Motor neuron (in vitro differentiated cells): ENCODE results near the gene PARP8. TPM values are rescaled to one million over a fixed set of nuclear protein-coding genes. Genes with fewer than 3 reads are reported as not detected.

Experiments
- ATAC-seq, 8 experiments: fragments of 200-7000 bp; cut with Tn5 transposase; replicated peaks in 6 of 8; 2 replicates each; pipeline ENCODE4 v1.8.0; 2021; ENCODE audit warnings: mild to moderate bottlenecking in 8 of 8, moderate library complexity in 8 of 8
- H3K27ac ChIP-seq, 2 donors: fragments of 250-450 bp; sonication (Bioruptor Pico); 2 replicates each; pipeline ENCODE4 v1.9.0; 2021; ENCODE audit warnings: antibody characterized with exemption in 2 of 2, mild to moderate bottlenecking in 2 of 2, moderate library complexity in 1 of 2
- H3K4me1 ChIP-seq, 2 donors: fragments of 250-450 bp; sonication (Bioruptor Pico); replicated peaks in 1 of 2; 2 replicates each; pipeline ENCODE4 v1.6.1; 2021; ENCODE audit warnings: antibody characterized with exemption in 2 of 2, mild to moderate bottlenecking in 2 of 2, moderate library complexity in 1 of 2
- H3K4me3 ChIP-seq, 5 donors: fragments of 250-450 bp; sonication (Bioruptor Pico); 2 replicates each; pipeline ENCODE4 v1.9.0; 2021; ENCODE audit warnings: antibody characterized with exemption in 5 of 5, mild to moderate bottlenecking in 5 of 5, moderate library complexity in 4 of 5
- WGBS, 10 experiments: fragments of 450-650 bp; shearing (Covaris generic); methylation state at CpG; one replicate each; pipeline ENCODE4 v1.0.0; 2022; 5-methylcytosine and 5-hydroxymethylcytosine counted together
- in situ Hi-C, 9 experiments: fragments of 400-800 bp; cut with MboI; loops; one replicate each; pipeline ENCODE4 v1.15.0; 2021; ENCODE audit warnings: low sequenced_read_pairs in 9 of 9, low pct_unique_long_range_greater_than_20kb in 2 of 9; ENCODE audit not compliant: unreplicated experiment in 9 of 9
- total RNA-seq, 8 experiments: library from RNA; unstranded; fragments of 300-600 nt; gene quantifications; 2 replicates each; pipeline versions ENCODE4 v1.2.3 to v1.2.4, GENCODE V29; 2022

Gene PARP8
- total RNA-seq, 8 experiments from 2014 or later: 5.4 to 42.2 (median 27.4) TPM

- H3K27ac ChIP-seq: no peak overlapping the region
- WGBS, 10 experiments: 55 to 98% (median 93%) methylated on average over 3 to 4 of the region's 4 CpGs
- H3K4me3 ChIP-seq: no peak overlapping the region
- ATAC-seq: no peak
- peaks cover 0 to 6% of the 10 kb centered on the region in 2 donors for H3K4me1 ChIP-seq
- in situ Hi-C loops: no loop called here
These were observed 74.4 kb downstream of the PARP8 start for GRCh38 chr5:50740832-50741231.

- WGBS, 10 experiments: 0 to 77% (median 59%) methylated on average over 1 to 2 of the region's 2 CpGs; no CpG with 5 or more reads in 3 of the 10 experiments
- Histone ChIP-seq H3K4me1 (peaks cover 0 to 6% of the 10 kb centered on the region in 2 donors), H3K4me3 (no peak overlapping the region), H3K27ac (no peak overlapping the region)
- peak in 2 of 8 experiments; percentile 36 to 39 for ATAC-seq
- in situ Hi-C loops: no loop called here
These were observed 78.3 kb downstream of the PARP8 start for GRCh38 chr5:50744776-50745175.

GRCh38 chr5:50745221-50745910, 78.9 kb downstream of the PARP8 start:
- WGBS, 10 experiments: 30 to 100% (median 80%) methylated on average over 1 to 3 of the region's 3 CpGs; no CpG with 5 or more reads in 1 of the 10 experiments
- peaks cover 0 to 6% of the 10 kb centered on the region in 2 donors for H3K4me1 ChIP-seq
- no peak overlapping the region for H3K27ac ChIP-seq
- ATAC-seq: peak in 1 of 8 experiments; percentile 33
- no peak overlapping the region for H3K4me3 ChIP-seq
- in situ Hi-C loops: no loop called here

- no peak for ATAC-seq
- Histone ChIP-seq H3K4me3 (no peak overlapping the region), H3K27ac (no peak overlapping the region), H3K4me1 (peaks cover 0 to 6% of the 10 kb centered on the region in 2 donors)
- in situ Hi-C loops: no loop called here
- WGBS, 10 experiments: 49 to 100% (median 84%) methylated on average over 1 to 2 of the region's 2 CpGs; no CpG with 5 or more reads in 3 of the 10 experiments
These were observed 82.7 kb downstream of the PARP8 start for GRCh38 chr5:50749181-50749580.

- in situ Hi-C loops: no loop called here
- ATAC-seq: no peak
- H3K27ac ChIP-seq: no peak overlapping the region
- 47 to 100% (median 82%) methylated on average over 1 to 3 of the region's 3 CpGs; no CpG with 5 or more reads in 1 of the 10 experiments for WGBS, 10 experiments
- H3K4me1 ChIP-seq: peaks cover 0 to 6% of the 10 kb centered on the region in 2 donors
- no peak overlapping the region for H3K4me3 ChIP-seq
These were observed 83.4 kb downstream of the PARP8 start for GRCh38 chr5:50749873-50750272.

- peak in 6 of 8 experiments; percentile 40 to 83 (median 60) for ATAC-seq
- WGBS, 10 experiments: 20 to 100% (median 74%) methylated on average over 1 to 5 of the region's 5 CpGs
These were observed 84.7 kb downstream of the PARP8 start for GRCh38 chr5:50751064-50751657.

GRCh38 chr5:50752800-50753199, 86.4 kb downstream of the PARP8 start:
- in situ Hi-C loops: no loop called here
- H3K4me3 ChIP-seq: no peak overlapping the region
- ATAC-seq: no peak
- H3K4me1 ChIP-seq: no peaks in the 10 kb centered on the region
- H3K27ac ChIP-seq: no peak overlapping the region

More at GRCh38 chr5:50751064-50751657, 84.7 kb downstream of the PARP8 start:
- Histone ChIP-seq H3K4me3 (no peak overlapping the region), H3K27ac (no peak overlapping the region), H3K4me1 (no peaks in the 10 kb centered on the region)
- in situ Hi-C loops: no loop called here

GRCh38 chr5:50759526-50760270, 93.3 kb downstream of the PARP8 start:
- no peaks in the 10 kb centered on the region for H3K4me1 ChIP-seq
- 40 to 100% (median 100%) methylated on average over 1 of the region's 1 CpG for WGBS, 10 experiments
- H3K27ac ChIP-seq: no peak overlapping the region
- in situ Hi-C loops: no loop called here
- no peak for ATAC-seq
- H3K4me3 ChIP-seq: no peak overlapping the region

GRCh38 chr5:50763351-50763750, 96.9 kb downstream of the PARP8 start:
- Histone ChIP-seq H3K4me3 (no peak overlapping the region), H3K27ac (no peak overlapping the region), H3K4me1 (no peaks in the 10 kb centered on the region)
- in situ Hi-C loops: no loop called here
- no peak for ATAC-seq

- H3K27ac ChIP-seq: no peak overlapping the region
- in situ Hi-C loops: no loop called here
These were observed 97.4 kb downstream of the PARP8 start for GRCh38 chr5:50763846-50764245.

GRCh38 chr5:50766042-50766441, 99.6 kb downstream of the PARP8 start:
- 46 to 100% (median 89%) methylated on average over 2 of the region's 2 CpGs; no CpG with 5 or more reads in 1 of the 10 experiments for WGBS, 10 experiments
- Histone ChIP-seq H3K4me1 (no peaks in the 10 kb centered on the region), H3K27ac (no peak overlapping the region), H3K4me3 (no peak overlapping the region)
- in situ Hi-C loops: no loop called here
- ATAC-seq: no peak

More at GRCh38 chr5:50763846-50764245, 97.4 kb downstream of the PARP8 start:
- no peak for ATAC-seq
- Histone ChIP-seq H3K4me3 (no peak overlapping the region), H3K4me1 (no peaks in the 10 kb centered on the region)
- WGBS, 10 experiments: 63 to 100% (median 85%) methylated on average over 1 to 7 of the region's 7 CpGs

- Histone ChIP-seq H3K4me1 (no peaks in the 10 kb centered on the region), H3K27ac (no peak overlapping the region), H3K4me3 (no peak overlapping the region)
- no peak for ATAC-seq
- in situ Hi-C loops: no loop called here
- WGBS, 10 experiments: 29 to 100% (median 83%) methylated on average over 2 to 5 of the region's 5 CpGs
These were observed 100.0 kb downstream of the PARP8 start for GRCh38 chr5:50766462-50766861.

GRCh38 chr5:50766967-50767366, 100.5 kb downstream of the PARP8 start:
- in situ Hi-C loops: no loop called here
- WGBS, 10 experiments: 0 to 100% (median 54%) methylated on average over 1 to 2 of the region's 2 CpGs; no CpG with 5 or more reads in 3 of the 10 experiments
- H3K4me1 ChIP-seq: no peaks in the 10 kb centered on the region
- no peak overlapping the region for H3K27ac ChIP-seq
- ATAC-seq: no peak
- H3K4me3 ChIP-seq: no peak overlapping the region
